Stimulated activated CD4-positive, alpha-beta T cell treated with anti-CD3 and anti-CD28 coated beads, TNF-alpha, amount 100 ng/mL, for 48 hours (primary cell): ENCODE data around the gene SLC45A3.

Source experiments
- DNase-seq, 3 donors: peaks; one replicate each; pipeline ENCODE4 v3.0.0-alpha.2; 2020; ENCODE audit warnings: low read depth in 3 of 3

SLC45A3 gene

DNA sequence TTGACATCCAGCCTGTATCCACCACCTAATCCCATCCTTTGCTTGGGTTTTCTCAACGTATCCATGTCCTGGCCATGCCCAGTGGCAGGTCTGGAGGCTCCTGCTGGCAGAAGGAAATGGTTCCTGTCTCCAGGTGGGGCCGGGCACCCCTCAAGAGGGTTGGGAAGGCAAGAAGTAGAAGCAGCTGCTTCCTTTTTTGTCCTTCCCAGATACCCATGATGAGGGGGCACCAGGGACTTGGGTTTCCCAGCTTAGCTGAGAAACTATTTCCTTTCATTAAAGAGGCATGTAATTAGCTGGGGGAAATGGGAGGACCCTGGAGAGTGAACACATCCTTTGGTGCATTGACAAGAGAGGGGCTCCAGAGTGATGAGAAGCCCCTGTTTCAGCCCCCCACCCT, 21.1 kb upstream of the SLC45A3 start:
- DNase-seq, result no peak

DNA sequence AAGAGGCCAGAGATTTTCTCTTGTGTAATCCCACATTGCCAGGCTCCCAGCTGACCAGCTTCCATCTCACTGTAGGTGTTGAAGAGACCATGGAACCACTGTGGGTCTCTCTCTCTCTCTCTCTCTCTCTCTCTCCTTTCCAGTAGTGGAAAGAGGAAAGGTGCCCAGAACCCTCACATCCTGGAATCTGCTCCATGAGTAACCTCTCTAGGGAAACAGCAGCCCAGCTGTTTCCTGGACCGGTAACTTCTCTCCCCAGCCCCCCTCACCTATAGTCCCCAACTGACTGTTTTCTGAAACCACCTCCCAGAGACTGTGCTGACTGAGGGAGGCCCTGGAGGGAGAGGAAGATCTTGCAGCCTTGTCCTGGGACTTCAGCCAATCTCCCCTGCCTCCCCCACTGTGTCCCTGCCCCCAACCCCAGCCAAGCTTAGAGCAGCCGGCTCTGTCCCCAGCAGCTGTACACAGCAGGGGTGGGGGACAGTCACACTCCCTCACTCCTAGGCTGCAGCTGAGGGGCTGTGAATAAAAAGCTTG, 20.6 kb upstream of the SLC45A3 start:
- no peak for DNase-seq

DNA sequence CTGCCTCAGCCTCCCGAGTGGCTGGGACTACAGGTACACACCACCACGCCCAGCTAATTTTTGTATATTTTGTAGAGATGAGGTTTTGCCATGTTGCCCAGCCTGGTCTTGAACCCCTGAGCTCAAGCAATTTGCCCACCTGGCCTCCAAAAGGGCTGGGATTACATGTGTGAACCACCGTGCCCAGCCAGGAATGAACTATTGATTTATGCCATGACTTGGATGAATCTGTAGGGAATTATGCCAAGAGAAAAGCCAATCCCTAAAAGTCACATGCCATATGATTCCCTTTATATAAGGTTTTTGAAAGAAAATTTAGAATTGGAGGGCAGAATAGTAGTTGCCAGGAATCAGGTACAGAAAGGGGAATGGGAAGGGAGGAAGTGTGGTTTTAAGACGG, 19.1 kb upstream of the SLC45A3 start:
- DNase-seq, result no peak

- no peak for DNase-seq
Measured at GRCh38 chr1:205698921-205699320, 18.6 kb upstream of the SLC45A3 start.

GRCh38 chr1:205693421-205693991, 13.2 kb upstream of the SLC45A3 start:
- DNase-seq, result no peak

DNA sequence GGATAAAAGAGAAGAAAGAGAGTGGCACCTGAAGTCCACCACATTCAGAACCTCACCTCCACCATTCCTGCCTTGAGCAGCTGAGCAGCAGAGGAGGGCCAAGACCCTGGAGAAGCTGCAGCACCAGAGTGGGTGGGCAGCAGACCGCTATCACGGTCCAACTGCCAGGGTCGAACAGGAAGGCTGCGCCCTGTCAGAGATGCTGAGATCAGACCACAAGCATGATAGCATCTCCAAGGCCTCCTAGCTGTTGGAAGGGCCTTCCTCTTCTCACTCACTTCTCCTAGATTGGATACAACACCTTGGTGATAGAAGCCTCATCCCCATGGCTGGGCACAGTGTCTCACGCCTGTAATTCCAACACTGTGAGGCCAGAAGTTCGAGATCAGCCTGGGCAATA, 12.1 kb upstream of the SLC45A3 start:
- no peak for DNase-seq

- DNase-seq, result no peak
Measured at GRCh38 chr1:205690122-205690756, 9.9 kb upstream of the SLC45A3 start.

DNA sequence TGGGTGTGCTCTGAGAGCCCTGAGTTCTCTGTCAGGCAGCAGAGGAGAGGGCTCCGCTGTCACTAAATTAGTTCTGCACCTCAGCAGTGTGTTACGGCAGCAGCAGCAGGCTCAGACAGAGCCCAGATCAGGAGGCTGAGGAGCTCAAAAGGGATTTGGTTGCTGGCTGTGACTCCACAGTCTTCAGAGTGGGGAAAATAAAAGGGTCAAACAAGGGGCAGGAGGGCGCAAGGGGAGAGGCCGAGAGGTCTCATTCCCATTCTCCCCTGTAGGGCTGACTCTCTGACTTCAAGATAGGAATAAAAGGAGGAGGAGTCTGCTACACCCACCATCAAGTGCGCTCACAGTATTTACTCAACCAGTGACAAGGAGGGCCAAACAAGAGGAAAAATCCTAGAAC, 9.2 kb upstream of the SLC45A3 start:
- DNase-seq, result no peak

DNA sequence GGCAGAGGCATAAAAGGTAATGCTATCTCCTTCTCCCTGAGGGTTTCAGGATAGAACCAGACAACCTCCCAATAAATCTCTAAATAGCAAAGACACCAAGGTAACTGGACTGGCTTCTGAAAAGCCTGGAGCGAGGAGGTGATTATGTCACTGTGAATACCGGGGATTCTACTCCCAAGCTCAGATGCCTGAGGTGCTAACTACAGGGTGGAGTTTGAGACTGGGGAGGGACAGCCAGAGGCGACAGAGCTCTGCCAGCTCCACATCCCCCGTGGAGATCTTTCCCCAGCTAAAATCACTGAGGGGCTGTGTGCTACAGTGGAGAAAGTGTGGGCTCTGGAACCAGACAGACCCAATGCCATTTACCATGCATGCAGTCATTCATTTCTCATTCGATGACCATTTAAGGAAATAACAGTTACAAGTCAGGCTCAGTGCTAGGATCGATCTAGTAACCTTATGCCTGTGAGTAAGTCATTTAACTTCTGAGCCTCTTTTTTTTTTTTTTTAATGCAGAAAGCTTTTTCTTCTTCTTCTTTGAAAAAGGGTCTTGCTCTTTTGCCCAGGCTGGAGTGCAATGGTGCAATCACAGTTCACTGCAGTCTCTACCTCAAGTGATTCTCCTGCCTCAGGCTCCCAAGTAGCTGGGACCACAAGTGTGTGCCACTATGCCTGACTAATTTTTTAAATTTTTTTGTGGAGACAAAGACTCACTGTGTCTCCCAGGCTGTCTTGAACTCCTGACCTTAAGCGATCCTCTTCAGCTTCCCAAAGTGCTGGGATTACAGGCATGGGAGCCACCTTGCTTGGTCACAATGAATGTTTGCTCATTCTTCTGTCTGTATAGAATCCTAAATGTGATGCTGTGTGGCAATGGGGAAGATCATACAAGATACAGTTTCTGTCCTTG, 8.1 kb upstream of the SLC45A3 start:
- DNase-seq, result no peak

DNA sequence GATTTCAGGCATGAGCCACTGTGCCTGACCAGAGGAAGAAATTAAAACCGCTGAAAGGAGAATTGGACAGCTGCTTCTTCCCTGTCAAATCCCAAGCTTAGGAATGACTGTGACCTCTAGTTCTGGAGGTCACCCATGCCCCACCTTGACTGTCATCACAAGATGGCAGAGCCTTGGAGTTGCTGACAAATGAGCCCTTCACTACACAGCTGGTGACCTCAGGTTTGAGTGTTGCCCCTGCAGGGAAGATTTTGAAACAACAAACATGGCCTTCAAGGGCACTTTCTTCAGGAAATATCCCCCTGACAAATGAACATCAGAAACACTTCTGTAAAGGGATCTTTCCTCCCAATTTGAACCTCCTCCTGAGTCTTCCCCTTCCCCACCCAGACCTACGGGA, 6.9 kb upstream of the SLC45A3 start:
- no peak for DNase-seq

- no peak for DNase-seq
Measured at GRCh38 chr1:205681364-205681763, 1.1 kb upstream of the SLC45A3 start.

GRCh38 chr1:205678286-205679111, 1.8 kb downstream of the SLC45A3 start:
- DNase-seq, result no peak

DNA sequence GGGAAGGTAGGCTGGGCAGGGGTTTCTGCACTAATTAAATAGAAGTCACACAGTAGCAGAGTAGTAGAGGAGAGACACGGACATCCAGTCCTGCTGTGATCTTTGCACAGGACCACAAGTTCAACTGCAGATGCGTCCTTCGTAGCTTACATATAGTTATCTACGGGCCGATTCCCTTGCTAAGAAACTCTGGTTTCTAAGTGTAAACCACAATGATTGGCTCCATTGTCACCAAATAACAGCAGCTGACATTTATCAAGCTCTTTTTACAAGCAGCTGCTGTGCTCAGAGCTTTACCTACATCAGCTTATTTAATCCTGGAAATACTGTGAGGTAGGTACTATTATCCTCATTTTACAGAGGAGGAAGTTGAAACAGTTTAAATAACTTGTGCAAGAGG, 3.1 kb downstream of the SLC45A3 start:
- DNase-seq, result no peak

GRCh38 chr1:205676597-205676996, 3.7 kb downstream of the SLC45A3 start:
- DNase-seq, result no peak

DNA sequence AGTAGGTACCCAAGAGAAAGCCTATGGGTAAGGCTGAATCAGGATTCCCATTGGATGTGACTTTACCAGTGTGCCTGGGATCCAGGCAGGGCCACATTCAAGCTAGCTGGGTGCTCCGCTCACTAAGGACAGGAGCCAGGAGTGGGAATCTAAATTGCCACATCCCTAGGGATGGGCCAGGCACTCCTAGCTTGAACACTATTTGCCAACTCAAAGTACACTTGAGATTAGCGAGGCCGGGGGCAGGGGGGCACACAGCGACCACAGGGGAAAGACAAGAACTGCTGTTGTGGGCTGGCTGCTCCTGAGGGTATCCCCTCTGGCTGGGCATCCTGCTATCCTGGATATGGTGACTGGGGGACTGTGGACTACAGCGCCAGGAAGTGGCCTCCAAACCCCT, 4.3 kb downstream of the SLC45A3 start:
- DNase-seq, result no peak

DNA sequence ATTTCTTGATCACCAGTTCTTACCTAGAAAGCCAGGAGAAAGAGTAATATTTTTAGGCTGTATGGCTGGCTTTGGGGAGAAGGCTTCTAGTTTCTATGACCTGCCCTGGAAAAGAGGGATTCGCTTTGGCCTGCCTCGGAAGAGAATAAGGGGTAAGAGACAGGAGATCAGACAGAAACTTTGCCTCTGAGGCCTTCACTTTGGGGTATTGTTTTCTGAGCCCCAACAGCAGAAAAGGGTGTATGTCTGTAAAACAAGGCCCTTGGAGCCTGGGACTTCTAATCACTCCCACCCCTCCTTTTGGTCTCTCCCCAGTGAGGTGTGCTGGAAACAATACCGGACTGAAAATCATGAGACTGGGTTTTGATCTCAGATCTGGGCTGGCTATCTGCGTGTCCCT, 5.1 kb downstream of the SLC45A3 start:
- DNase-seq, result no peak

- DNase-seq, result no peak
Measured at GRCh38 chr1:205672970-205673369, 7.3 kb downstream of the SLC45A3 start.

GRCh38 chr1:205672395-205672889, 7.9 kb downstream of the SLC45A3 start:
- no peak for DNase-seq

GRCh38 chr1:205670611-205671430, 9.5 kb downstream of the SLC45A3 start:
- no peak for DNase-seq

GRCh38 chr1:205670150-205670446, 10.2 kb downstream of the SLC45A3 start:
- no peak for DNase-seq
